Stimulated activated CD8-positive, alpha-beta memory T cell treated with anti-CD3 and anti-CD28 coated beads, Interleukin-4, amount 100 ng/mL, for 4 hours (primary cell): Measurements from ENCODE around the gene KCNC1.

Experiments
- DNase-seq, 2 donors: peaks; one replicate each; pipeline ENCODE4 v3.0.0-alpha.2; 2020; ENCODE audit warnings: low read depth in 2 of 2, low spot score in 1 of 2

The KCNC1 gene

DNA sequence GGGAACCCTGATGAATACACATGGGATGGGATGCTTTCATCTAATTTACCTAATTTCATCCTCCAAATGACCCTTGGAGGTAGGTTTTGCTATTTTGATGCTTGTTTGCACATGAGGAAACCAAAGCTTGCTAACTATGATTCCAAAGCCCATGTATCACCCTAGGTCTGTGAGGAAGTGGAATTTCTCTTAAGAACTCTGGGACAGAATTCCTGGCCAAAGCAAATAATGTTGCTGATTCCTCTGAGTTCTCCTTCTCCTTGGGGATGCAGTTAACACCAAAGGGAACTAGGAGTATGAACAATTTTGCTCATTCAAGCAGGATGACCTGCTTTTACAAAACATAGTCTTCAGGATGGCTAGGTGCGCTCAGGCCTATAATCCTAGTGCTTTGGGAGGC is 80.0 kb downstream of the KCNC1 start:
- no peak for DNase-seq

- DNase-seq, result no peak
Observed at GRCh38 chr11:17816232-17816931, 81.8 kb downstream of the KCNC1 start.

DNA sequence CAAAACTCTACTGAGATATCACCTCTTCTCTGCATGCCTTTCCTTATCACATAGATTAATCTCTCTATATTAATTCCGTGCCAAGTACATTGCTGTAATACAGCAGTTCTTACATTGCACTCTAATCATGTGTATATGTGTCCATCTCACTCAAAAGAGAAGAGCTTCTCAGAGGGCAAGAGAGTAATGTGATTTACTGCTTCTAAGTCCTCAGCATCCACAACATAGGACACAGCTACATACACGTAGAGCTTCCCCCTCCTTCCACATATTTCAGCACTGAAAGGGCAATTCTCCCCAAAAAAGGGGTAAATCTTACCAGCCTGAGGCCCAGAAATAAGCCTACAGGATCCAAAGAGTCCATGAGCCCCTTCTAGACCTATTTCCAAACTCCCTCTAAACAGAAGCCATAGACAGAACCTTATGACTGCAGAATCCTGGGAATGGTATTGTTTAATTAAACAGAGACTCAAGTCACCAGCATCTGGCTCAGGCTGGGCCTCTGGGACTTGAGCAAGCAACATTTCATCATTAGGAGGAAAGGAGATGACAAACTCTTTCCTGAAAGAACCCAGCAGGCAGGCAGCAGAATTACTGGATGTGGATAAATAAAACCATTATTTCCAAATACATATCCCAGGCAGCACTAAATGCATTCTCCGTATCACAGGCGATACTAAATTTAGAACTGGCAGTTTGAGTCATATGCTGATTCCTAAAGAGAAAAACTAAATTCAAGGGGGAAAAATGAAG is 87.2 kb downstream of the KCNC1 start:
- no peak for DNase-seq

- no peak for DNase-seq
Observed at GRCh38 chr11:17822401-17822781, 87.8 kb downstream of the KCNC1 start.

DNA sequence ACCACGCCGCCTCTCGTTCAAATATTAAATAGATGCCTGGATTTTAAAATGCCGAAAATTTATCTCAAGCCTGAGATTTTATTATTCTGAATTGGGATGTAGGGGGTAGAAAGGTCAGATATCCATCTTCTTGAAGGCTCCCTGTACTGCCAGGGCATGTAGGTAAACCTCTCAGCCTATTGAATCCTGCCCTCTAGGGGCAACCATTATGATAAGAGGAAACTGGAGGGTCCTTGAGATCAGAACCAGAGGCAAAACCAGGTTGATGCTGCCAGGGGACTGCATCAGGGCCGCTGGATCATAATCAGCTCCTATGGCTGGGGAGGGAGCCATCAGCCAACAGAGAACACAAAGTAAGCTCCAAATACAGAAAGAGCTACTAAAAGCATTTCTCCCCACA is 92.4 kb downstream of the KCNC1 start:
- no peak for DNase-seq

DNA sequence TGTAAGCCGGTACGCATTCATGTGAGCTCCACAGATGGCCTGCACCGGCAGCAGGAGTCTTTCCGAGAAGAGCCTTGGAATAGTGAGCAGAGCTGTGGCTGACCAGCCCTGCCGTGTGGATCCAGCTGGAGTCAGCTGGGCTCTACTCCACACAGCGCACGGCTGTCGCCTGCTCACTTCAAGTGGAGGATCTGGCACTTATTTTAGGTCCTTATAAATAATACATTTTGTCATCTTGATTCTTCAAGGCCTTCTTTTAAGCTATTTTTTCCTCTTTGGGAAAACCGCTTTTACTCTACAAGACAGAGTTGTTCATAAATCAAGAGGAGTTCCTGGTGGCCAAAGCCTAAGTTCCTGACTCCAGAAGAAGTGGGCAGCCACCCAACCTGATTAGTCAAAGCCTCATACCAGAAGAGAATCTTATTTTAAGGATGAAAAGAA is 93.8 kb downstream of the KCNC1 start:
- no peak for DNase-seq

- DNase-seq, result no peak
Observed at GRCh38 chr11:17831228-17831627, 96.6 kb downstream of the KCNC1 start.

- DNase-seq, result no peak
Observed at GRCh38 chr11:17831883-17832282, 97.3 kb downstream of the KCNC1 start.
